ENCODE results near the gene SUPT20HL2. TPM values are rescaled to one million over a fixed set of nuclear protein-coding genes. Genes with fewer than 3 reads are reported as not detected.
"Not testable (repeated sequence)": the region's sequence is repeated elsewhere in the genome, so short reads cannot be mapped to it uniquely, and the experiment has no call there.

The SUPT20HL2 gene
- total and polyA plus RNA-seq, 2 donors (not counting 3 experiments of a cell fraction or from before 2014, with no cell fraction given) = not detected

GRCh38 chrX:24316111-24316510, 2.2 kb upstream of the SUPT20HL2 start:
- dilution Hi-C loops (cut with MboI; ENCODE audit: extremely low pct_ligation_motif_present, low sequenced_read_pairs) = no loop called here
- no TSS peak for BruUV-seq (replicated peaks)
- DNase-seq (ENCODE audit: low read depth, low spot score) (no peak), FAIRE-seq (no peak)
- no peaks in the 10 kb centered on the region for H3K36me3 ChIP-seq (ENCODE audit: control insufficient read depth in 2 of 2, extremely low read depth in 1 of 2, insufficient read depth in 2 of 2, low read length in 2 of 2)
- H3K9me1 ChIP-seq (replicated peaks; ENCODE audit: control insufficient read depth, extremely low read depth, insufficient read depth, low read length) = no peaks in the 10 kb centered on the region
- H3K27ac ChIP-seq (ENCODE audit: insufficient read depth, low read depth, low read length) = no peak overlapping the region
- intact Hi-C loops (cut with micrococcal nuclease) = no loop called here
- H3K27me3 ChIP-seq (ENCODE audit: control insufficient read depth in 2 of 2, insufficient read depth in 2 of 2, low read length in 2 of 2) = no peaks in the 10 kb centered on the region
- H2AFZ ChIP-seq (ENCODE audit: low read depth, low read length) = no peak overlapping the region
- no peak overlapping the region for H3K4me3 ChIP-seq (replicated peaks in 1 of 3; ENCODE audit: insufficient read depth in 1 of 3, low read depth in 1 of 3, low read length in 3 of 3)
- ChIA-PET CTCF (interaction anchor here (0.9 to 1.3 kb wide), 2 partner anchors 10 to 55 kb away, joined by 3 to 4 read pairs; no protein-coding TSS in a partner anchor), POLR2A (no interaction called here)
- TF ChIP-seq JUN (IDR thresholded peaks at IDR 0.05; ENCODE audit: borderline replicate concordance, insufficient read depth, insufficient read length, low read depth) = no peak
- no peak for TF ChIP-seq GATA2 (IDR thresholded peaks at IDR 0.05; ENCODE audit: insufficient read depth, insufficient read length, low read depth, low read length)
- no peak for TF ChIP-seq MYC (IDR thresholded peaks at IDR 0.05; ENCODE audit: low read depth, low read length)
- TF ChIP-seq, protein P1, sequence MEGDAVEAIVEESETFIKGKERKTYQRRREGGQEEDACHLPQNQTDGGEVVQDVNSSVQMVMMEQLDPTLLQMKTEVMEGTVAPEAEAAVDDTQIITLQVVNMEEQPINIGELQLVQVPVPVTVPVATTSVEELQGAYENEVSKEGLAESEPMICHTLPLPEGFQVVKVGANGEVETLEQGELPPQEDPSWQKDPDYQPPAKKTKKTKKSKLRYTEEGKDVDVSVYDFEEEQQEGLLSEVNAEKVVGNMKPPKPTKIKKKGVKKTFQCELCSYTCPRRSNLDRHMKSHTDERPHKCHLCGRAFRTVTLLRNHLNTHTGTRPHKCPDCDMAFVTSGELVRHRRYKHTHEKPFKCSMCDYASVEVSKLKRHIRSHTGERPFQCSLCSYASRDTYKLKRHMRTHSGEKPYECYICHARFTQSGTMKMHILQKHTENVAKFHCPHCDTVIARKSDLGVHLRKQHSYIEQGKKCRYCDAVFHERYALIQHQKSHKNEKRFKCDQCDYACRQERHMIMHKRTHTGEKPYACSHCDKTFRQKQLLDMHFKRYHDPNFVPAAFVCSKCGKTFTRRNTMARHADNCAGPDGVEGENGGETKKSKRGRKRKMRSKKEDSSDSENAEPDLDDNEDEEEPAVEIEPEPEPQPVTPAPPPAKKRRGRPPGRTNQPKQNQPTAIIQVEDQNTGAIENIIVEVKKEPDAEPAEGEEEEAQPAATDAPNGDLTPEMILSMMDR (IDR thresholded peaks at IDR 0.05; ENCODE audit: extremely low read depth in 1 of 2, insufficient read depth in 1 of 2, low read depth in 1 of 2, low read length in 2 of 2) = no peak
- no peak for TF ChIP-seq FOS (IDR thresholded peaks at IDR 0.05; ENCODE audit: borderline replicate concordance, insufficient read depth, low read length)
- TF ChIP-seq POLR2A (IDR thresholded peaks at IDR 0.05; ENCODE audit: low read depth, low read length) = no peak
- TF ChIP-seq MAX (IDR thresholded peaks at IDR 0.05; ENCODE audit: insufficient read depth, insufficient read length) = no peak
- TF ChIP-seq EZH2 (IDR thresholded peaks at IDR 0.05; ENCODE audit: borderline replicate concordance, low read depth, low read length, severe bottlenecking) = no peak
- no peak for TF ChIP-seq POLR2AphosphoS5 (IDR thresholded peaks at IDR 0.05; ENCODE audit: insufficient read depth, low read depth, low read length)
- no peaks in the 10 kb centered on the region for H4K20me1 ChIP-seq (replicated peaks; ENCODE audit: control insufficient read depth, extremely low read depth, insufficient read depth, low read length)
- H3K9ac ChIP-seq (replicated peaks; ENCODE audit: extremely low read depth, insufficient read depth, low read length) = no peak overlapping the region
- no peaks in the 10 kb centered on the region for H3K4me1 ChIP-seq (ENCODE audit: control insufficient read depth, extremely low read depth, insufficient read depth, low read length)
- no peak overlapping the region for H3K4me2 ChIP-seq (ENCODE audit: insufficient read depth, low read length)
- no peaks in the 10 kb centered on the region for H3K9me3 ChIP-seq (replicated peaks; ENCODE audit: control insufficient read depth, insufficient read depth, low read length)
- H3K79me2 ChIP-seq (ENCODE audit: control insufficient read depth, insufficient read depth, low read length) = no peaks in the 10 kb centered on the region

DNA sequence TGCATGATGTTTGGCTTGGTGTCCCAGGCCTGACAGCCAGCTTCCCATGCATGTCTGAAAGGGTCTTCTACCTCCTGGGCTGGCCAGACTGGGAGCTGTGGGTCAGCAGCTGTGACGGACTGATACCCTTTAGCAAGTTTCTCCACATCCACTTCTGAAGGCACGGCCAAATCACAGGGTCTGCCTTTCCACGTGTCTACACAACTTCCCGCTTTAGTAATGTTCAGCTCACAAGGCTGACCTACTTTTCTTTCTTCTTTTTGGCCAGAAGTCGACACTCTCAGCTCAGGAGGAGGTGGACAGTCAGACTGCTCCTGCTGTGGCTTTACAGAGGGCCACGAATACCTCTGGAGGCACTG, 1.6 kb downstream of the SUPT20HL2 start:
- H3K79me2 ChIP-seq (ENCODE audit: control insufficient read depth, insufficient read depth, low read length); H3K36me3 ChIP-seq (ENCODE audit: control insufficient read depth in 2 of 2, extremely low read depth in 1 of 2, insufficient read depth in 2 of 2, low read length in 2 of 2); DNase-seq (ENCODE audit: low read depth, low spot score); FAIRE-seq; H3K9me3 ChIP-seq (replicated peaks; ENCODE audit: control insufficient read depth, insufficient read depth, low read length); dilution Hi-C loops (cut with MboI; ENCODE audit: extremely low pct_ligation_motif_present, low sequenced_read_pairs); H4K20me1 ChIP-seq (replicated peaks; ENCODE audit: control insufficient read depth, extremely low read depth, insufficient read depth, low read length); H3K27me3 ChIP-seq (ENCODE audit: control insufficient read depth in 2 of 2, insufficient read depth in 2 of 2, low read length in 2 of 2); H3K4me3 ChIP-seq (replicated peaks in 1 of 3; ENCODE audit: insufficient read depth in 1 of 3, low read depth in 1 of 3, low read length in 3 of 3); H3K27ac ChIP-seq (ENCODE audit: insufficient read depth, low read depth, low read length); BruUV-seq (replicated peaks); H2AFZ ChIP-seq (ENCODE audit: low read depth, low read length); H3K4me2 ChIP-seq (ENCODE audit: insufficient read depth, low read length); H3K9ac ChIP-seq (replicated peaks; ENCODE audit: extremely low read depth, insufficient read depth, low read length); H3K4me1 ChIP-seq (ENCODE audit: control insufficient read depth, extremely low read depth, insufficient read depth, low read length); POLR2A ChIA-PET; intact Hi-C loops (cut with micrococcal nuclease); CTCF ChIA-PET; H3K9me1 ChIP-seq (replicated peaks; ENCODE audit: control insufficient read depth, extremely low read depth, insufficient read depth, low read length): not testable (repeated sequence)

GRCh38 chrX:24311507-24312248, 2.2 kb downstream of the SUPT20HL2 start:
- H3K27ac ChIP-seq (ENCODE audit: insufficient read depth, low read depth, low read length); H3K27me3 ChIP-seq (ENCODE audit: control insufficient read depth in 2 of 2, insufficient read depth in 2 of 2, low read length in 2 of 2); BruUV-seq (replicated peaks); H3K4me3 ChIP-seq (replicated peaks in 1 of 3; ENCODE audit: insufficient read depth in 1 of 3, low read depth in 1 of 3, low read length in 3 of 3); FAIRE-seq; H4K20me1 ChIP-seq (replicated peaks; ENCODE audit: control insufficient read depth, extremely low read depth, insufficient read depth, low read length); H3K4me2 ChIP-seq (ENCODE audit: insufficient read depth, low read length); H3K9me1 ChIP-seq (replicated peaks; ENCODE audit: control insufficient read depth, extremely low read depth, insufficient read depth, low read length); CTCF ChIA-PET; H3K79me2 ChIP-seq (ENCODE audit: control insufficient read depth, insufficient read depth, low read length); POLR2A ChIA-PET; H3K4me1 ChIP-seq (ENCODE audit: control insufficient read depth, extremely low read depth, insufficient read depth, low read length); H3K9ac ChIP-seq (replicated peaks; ENCODE audit: extremely low read depth, insufficient read depth, low read length); DNase-seq (ENCODE audit: low read depth, low spot score); H3K9me3 ChIP-seq (replicated peaks; ENCODE audit: control insufficient read depth, insufficient read depth, low read length); H3K36me3 ChIP-seq (ENCODE audit: control insufficient read depth in 2 of 2, extremely low read depth in 1 of 2, insufficient read depth in 2 of 2, low read length in 2 of 2); intact Hi-C loops (cut with micrococcal nuclease); H2AFZ ChIP-seq (ENCODE audit: low read depth, low read length); dilution Hi-C loops (cut with MboI; ENCODE audit: extremely low pct_ligation_motif_present, low sequenced_read_pairs): not testable (repeated sequence)
